Tibial artery (tissue), 4 donors: Measurements from ENCODE around the gene BCKDK.
"Not testable (repeated sequence)": the region's sequence is repeated elsewhere in the genome, so short reads cannot be mapped to it uniquely, and the experiment has no call there.

Experiments used
- DNase-seq, 2 donors: peaks; one replicate each; pipeline ENCODE4 v3.0.0-alpha.2; 2019
- H3K27ac ChIP-seq, 2 donors: fragments of 200-600 bp; sonication (generic) in 1 of 2; 1 replicate in 1 of 2; 2 replicates in 1 of 2; pipeline ENCODE4 v1.5.1; 2018 to 2019; ENCODE audit warnings: mild to moderate bottlenecking in 1 of 2
- H3K27me3 ChIP-seq, 2 donors: fragments of 200-600 bp; sonication (generic) in 1 of 2; one replicate each; pipeline versions ENCODE4 v1.5.1 to v1.6.0; 2016 to 2019
- H3K36me3 ChIP-seq, 3 donors: fragments of 200-600 bp; sonication (generic) in 2 of 3; one replicate each; pipeline ENCODE4 v1.5.1; 2016 to 2019; ENCODE audit warnings: mild to moderate bottlenecking in 2 of 3
- H3K4me1 ChIP-seq, 4 donors: fragments of 200-600 bp; sonication (generic) in 2 of 4; 1 replicate in 3 of 4; 2 replicates in 1 of 4; pipeline ENCODE4 v1.5.1; 2016 to 2019
- H3K4me3 ChIP-seq, 2 donors: fragments of 200-600 bp; sonication (generic) in 1 of 2; 1 replicate in 1 of 2; 2 replicates in 1 of 2; pipeline ENCODE4 v1.5.1; 2018 to 2019; ENCODE audit warnings: mild to moderate bottlenecking in 2 of 2
- H3K9me3 ChIP-seq, 3 donors: fragments of 200-600 bp; sonication (generic) in 1 of 3; one replicate each; pipeline ENCODE4 v1.5.1; 2016 to 2019
- intact Hi-C: fragments of 100-400 bp; cut with DNase I; formaldehyde crosslinking; loops from one replicate; pipeline ENCODE4 v1.15.0; 2023; ENCODE audit warnings: low total_unique reads
- TF ChIP-seq, protein P1 (sequence below), 2 experiments: fragments of 200-600 bp in 1 of 2; fragments of 450-650 bp in 1 of 2; IDR thresholded peaks; one replicate each; pipeline ENCODE4 v1.5.1; 2017 to 2019; ENCODE audit warnings: antibody characterized with exemption in 2 of 2, mild to moderate bottlenecking in 1 of 2, moderate library complexity in 1 of 2

BCKDK gene

DNA sequence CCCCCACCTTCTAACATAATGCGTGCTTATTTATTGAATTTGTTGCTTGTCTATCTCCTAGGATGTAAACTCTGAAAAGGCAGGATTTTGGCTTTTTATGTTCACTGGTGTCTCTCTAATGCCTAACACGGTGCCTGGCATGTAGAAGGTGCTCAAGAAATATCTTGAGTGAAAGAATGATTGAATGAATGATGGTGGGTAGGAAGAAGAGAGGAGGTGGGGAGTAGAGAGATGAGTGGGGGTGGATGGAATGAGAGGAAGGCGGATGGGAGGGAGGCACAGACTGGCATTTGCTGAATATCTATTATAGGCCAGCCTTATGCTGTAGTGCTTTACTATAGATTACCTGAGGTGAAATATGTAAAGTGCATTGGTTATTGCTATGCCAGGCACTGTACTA is 39.4 kb downstream of the BCKDK start:
- TF ChIP-seq, protein P1, sequence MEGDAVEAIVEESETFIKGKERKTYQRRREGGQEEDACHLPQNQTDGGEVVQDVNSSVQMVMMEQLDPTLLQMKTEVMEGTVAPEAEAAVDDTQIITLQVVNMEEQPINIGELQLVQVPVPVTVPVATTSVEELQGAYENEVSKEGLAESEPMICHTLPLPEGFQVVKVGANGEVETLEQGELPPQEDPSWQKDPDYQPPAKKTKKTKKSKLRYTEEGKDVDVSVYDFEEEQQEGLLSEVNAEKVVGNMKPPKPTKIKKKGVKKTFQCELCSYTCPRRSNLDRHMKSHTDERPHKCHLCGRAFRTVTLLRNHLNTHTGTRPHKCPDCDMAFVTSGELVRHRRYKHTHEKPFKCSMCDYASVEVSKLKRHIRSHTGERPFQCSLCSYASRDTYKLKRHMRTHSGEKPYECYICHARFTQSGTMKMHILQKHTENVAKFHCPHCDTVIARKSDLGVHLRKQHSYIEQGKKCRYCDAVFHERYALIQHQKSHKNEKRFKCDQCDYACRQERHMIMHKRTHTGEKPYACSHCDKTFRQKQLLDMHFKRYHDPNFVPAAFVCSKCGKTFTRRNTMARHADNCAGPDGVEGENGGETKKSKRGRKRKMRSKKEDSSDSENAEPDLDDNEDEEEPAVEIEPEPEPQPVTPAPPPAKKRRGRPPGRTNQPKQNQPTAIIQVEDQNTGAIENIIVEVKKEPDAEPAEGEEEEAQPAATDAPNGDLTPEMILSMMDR (IDR thresholded peaks at IDR 0.05): no peak
- Histone ChIP-seq H3K4me3 (no peak overlapping the region), H3K27me3 (peaks cover 0 to 38% of the 10 kb centered on the region in 2 donors), H3K9me3 (no peaks in the 10 kb centered on the region), H3K27ac (no peak overlapping the region), H3K4me1 (peaks cover 0 to 13% (median 5%) of the 10 kb centered on the region in 4 donors), H3K36me3 (no peaks in the 10 kb centered on the region)
- DNase-seq: no peak
- intact Hi-C loops: loop anchor here (2.0 to 10.0 kb wide), 2 partner anchors 109 to 163 kb away; partner anchors contain the start of gene HSD3B7

DNA sequence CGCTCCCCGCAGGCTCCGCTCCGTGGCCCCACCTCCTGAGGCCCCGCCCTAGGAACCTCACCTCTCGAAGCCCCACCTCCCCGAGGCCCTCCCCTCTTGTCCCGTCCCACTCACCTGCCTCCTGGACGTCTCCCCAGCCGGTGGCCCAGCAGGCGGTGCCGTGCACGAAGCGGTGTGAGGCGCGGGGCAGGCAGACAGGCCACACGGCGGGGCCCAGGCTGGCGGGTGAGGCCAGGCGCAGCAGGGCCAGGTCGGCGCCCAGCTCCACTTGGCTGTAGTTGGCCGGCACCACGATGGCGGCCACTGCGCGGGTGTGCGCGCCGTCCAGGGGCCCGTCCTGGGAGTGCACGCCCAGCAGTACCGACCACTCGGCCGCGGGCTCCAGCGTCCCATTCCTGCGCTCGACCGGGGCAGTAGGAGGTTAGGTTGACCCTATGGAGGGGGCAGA is 40.1 kb downstream of the BCKDK start:
- H3K27me3 ChIP-seq: peaks cover 0 to 45% of the 10 kb centered on the region in 2 donors
- H3K9me3 ChIP-seq: no peaks in the 10 kb centered on the region
- H3K4me1 ChIP-seq: peaks cover 0 to 7% (median 0%) of the 10 kb centered on the region in 4 donors
- TF ChIP-seq, protein P1 (IDR thresholded peaks at IDR 0.05): no peak
- no peaks in the 10 kb centered on the region for H3K36me3 ChIP-seq
- H3K4me3 ChIP-seq: no peak overlapping the region
- no peak for DNase-seq
- intact Hi-C loops: loop anchor here (10.0 kb wide), 1 partner anchor 164 kb away; the partner anchor contains the start of gene HSD3B7
- no peak overlapping the region for H3K27ac ChIP-seq

DNA sequence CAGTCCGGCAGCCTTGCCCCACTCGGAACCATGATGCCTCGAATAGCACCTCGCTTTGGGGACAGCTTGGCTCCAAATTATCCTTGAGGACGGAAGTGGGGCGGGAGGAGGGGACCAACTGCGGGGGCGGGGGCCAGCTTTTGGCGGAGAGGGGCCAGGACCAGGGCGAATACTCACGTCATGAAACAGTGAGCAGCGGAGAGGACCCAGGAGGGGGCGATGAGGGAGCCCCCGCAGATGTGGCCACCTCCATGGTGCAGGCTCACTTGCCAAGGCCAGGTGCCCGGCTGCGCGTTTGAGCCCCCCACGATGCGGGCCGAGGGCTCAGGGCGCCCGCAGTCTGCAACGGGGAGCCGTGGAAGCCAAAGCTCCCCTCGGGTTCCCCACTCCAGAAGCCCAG is 40.7 kb downstream of the BCKDK start:
- intact Hi-C loops: loop anchor here (10.0 kb wide), 1 partner anchor 164 kb away; the partner anchor contains the start of gene HSD3B7
- H3K36me3 ChIP-seq: no peaks in the 10 kb centered on the region
- H3K4me3 ChIP-seq: no peak overlapping the region
- H3K9me3 ChIP-seq: no peaks in the 10 kb centered on the region
- TF ChIP-seq, protein P1 (IDR thresholded peaks at IDR 0.05): no peak
- H3K4me1 ChIP-seq: peaks cover 0 to 7% (median 0%) of the 10 kb centered on the region in 4 donors
- peaks cover 0 to 46% of the 10 kb centered on the region in 2 donors for H3K27me3 ChIP-seq
- DNase-seq: no peak
- no peak overlapping the region for H3K27ac ChIP-seq

DNA sequence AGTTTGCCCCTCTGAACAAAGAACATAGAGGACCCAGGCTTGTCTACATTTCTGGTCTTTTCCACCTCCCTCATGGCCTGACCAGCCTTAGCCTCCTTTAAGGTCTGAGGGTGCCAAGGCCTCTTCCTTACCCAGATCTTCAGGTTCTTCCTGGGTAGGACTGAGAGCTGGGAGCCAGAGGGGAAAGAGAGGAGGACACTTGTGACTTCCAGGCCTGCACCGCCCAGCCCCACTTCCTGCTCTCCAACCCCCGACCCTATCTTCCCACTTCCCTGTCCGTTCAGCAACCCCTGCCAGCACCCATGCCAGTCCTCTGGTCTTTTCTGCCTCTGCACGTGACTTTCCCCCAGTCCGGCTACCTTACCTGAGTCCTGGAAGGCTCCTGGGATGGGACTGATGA is 41.1 kb downstream of the BCKDK start:
- TF ChIP-seq, protein P1 (IDR thresholded peaks at IDR 0.05): no peak
- Histone ChIP-seq H3K4me1 (peaks cover 0 to 7% (median 0%) of the 10 kb centered on the region in 4 donors), H3K9me3 (no peaks in the 10 kb centered on the region), H3K27me3 (peaks cover 0 to 48% of the 10 kb centered on the region in 2 donors), H3K4me3 (no peak overlapping the region), H3K36me3 (no peaks in the 10 kb centered on the region), H3K27ac (no peak overlapping the region)
- intact Hi-C loops: loop anchor here (10.0 kb wide), 1 partner anchor 165 kb away; the partner anchor contains the start of gene HSD3B7
- no peak for DNase-seq

DNA sequence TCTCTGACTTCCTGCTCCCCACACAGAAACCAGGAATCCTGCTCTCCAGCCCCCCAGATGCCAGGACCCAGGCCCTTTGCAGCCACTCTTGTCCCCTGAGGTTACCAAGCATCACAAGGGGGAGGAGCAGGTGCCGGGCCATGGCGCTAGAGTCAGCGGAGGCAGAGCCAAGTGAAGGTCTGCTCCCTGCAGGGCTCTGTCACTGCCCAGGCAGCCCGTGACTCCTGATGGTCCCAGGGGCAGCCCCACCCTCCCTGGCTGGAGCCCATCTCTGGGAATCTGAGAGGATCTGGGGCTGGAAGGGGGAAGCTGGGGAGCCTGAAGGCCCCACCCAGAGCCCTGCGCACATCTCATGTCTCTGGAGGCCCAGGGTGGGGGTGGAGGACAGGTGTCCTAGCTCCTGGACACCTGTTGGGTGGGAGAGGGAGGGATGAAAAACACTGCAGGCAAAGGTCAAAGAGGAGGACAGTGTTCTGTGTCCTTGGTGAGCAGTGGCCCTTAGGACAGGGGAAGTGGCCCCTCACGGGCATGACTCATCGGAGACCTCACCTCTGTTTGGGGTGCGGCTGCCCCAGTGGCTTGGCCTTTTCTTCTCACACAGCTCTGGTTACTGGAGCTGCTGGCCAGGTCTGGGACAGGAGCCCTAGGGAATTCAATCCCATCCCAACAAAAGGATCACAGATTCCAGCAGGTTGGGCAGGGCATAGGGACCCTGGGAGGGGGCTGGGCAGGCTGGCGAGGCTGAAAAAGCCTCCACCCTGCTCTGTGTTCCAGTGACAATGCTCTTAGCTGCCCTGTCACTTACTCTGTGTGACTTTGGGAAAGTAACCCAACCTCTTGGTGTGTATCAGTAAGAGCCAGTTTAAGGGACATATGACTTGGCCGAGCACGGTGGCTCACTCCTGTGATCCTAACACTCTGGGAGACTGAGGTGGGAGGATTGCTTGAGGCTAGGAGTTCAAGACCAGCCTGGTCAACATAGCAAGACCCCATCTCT is 42.0 kb downstream of the BCKDK start, which contains the start of gene PRSS36:
Gene PRSS36 (minus strand): TSS at position 173 of the 997 bp plus-strand sequence. CDS start 31 bp downstream, at position 142.
- no peak for DNase-seq
- Histone ChIP-seq H3K27me3 (peaks cover 0 to 49% of the 10 kb centered on the region in 2 donors), H3K36me3 (no peaks in the 10 kb centered on the region), H3K27ac (no peak within 1 kb of the TSS), H3K9me3 (no peaks in the 10 kb centered on the region), H3K4me1 (peaks cover 0 to 7% (median 0%) of the 10 kb centered on the region in 4 donors), H3K4me3 (no peak within 1 kb of the TSS)
- intact Hi-C loops: loop anchor here (10.0 kb wide), 1 partner anchor 165 kb away; the partner anchor contains the start of gene HSD3B7
- TF ChIP-seq, protein P1 (IDR thresholded peaks at IDR 0.05): no peak

DNA sequence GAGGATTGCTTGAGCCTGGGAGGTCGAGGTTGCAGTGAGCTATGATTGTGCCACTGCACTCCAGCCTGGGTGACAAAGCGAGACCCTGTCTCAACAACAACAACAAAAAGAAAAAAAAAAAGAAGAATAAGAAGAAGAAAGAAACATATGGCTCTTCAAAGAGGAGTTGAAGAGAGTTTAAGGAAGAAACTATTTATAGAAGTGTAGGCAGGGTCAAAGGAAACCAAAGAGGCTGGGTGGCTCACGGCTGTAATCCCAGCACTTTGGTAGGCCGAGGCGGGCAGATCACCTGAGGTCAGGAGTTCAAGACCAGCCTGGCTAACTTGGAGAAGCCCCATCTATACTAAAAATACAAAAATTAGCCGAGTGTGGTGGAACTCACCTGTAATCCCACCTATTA is 42.8 kb downstream of the BCKDK start:
- peaks cover 0 to 43% of the 10 kb centered on the region in 2 donors for H3K27me3 ChIP-seq
- intact Hi-C loops, H3K9me3 ChIP-seq, H3K4me1 ChIP-seq, H3K4me3 ChIP-seq, H3K27ac ChIP-seq, DNase-seq, H3K36me3 ChIP-seq: not testable (repeated sequence)
